CD4-positive, alpha-beta T cell treated with Interleukin-21 for 1 hour (primary cell): ENCODE results near the gene MYH6.

Source experiments
- DNase-seq: peaks from one replicate; pipeline ENCODE4 v3.0.0-alpha.2; 2020

Gene MYH6

GRCh38 chr14:23375527-23376251 is 32.4 kb downstream of the MYH6 start:
- DNase-seq = no peak

- no peak for DNase-seq
Observed at GRCh38 chr14:23373041-23373440, 35.0 kb downstream of the MYH6 start.

- DNase-seq = no peak
Observed at GRCh38 chr14:23372509-23372908, 35.6 kb downstream of the MYH6 start, which contains the start of gene IL25. IL25 (plus strand) TSS chr14:23372809.

- no peak for DNase-seq
Observed at GRCh38 chr14:23371865-23372264, 36.2 kb downstream of the MYH6 start.

- no peak for DNase-seq
Observed at GRCh38 chr14:23370221-23370620, 37.9 kb downstream of the MYH6 start.

- no peak for DNase-seq
Observed at GRCh38 chr14:23366426-23366921, 41.6 kb downstream of the MYH6 start.

GRCh38 chr14:23365732-23366425 is 42.2 kb downstream of the MYH6 start:
- DNase-seq = no peak

GRCh38 chr14:23365036-23365731 is 42.9 kb downstream of the MYH6 start, which contains the start of gene EFS:
EFS (minus strand) TSS chr14:23365172; CDS start chr14:23365025, 147 bp downstream.
- DNase-seq = no peak

- DNase-seq = no peak
Observed at GRCh38 chr14:23364164-23365035, 43.7 kb downstream of the MYH6 start.

GRCh38 chr14:23362200-23362599 is 45.9 kb downstream of the MYH6 start:
- DNase-seq = no peak

GRCh38 chr14:23361763-23362162 is 46.3 kb downstream of the MYH6 start:
- DNase-seq = no peak

GRCh38 chr14:23361320-23361719 is 46.8 kb downstream of the MYH6 start:
- no peak for DNase-seq

GRCh38 chr14:23360496-23360895 is 47.6 kb downstream of the MYH6 start:
- DNase-seq = no peak

- no peak for DNase-seq
Observed at GRCh38 chr14:23359722-23360447, 48.2 kb downstream of the MYH6 start.

- no peak for DNase-seq
Observed at GRCh38 chr14:23359167-23359626, 48.9 kb downstream of the MYH6 start.

GRCh38 chr14:23358553-23359166 is 49.4 kb downstream of the MYH6 start:
- no peak for DNase-seq

- no peak for DNase-seq
Observed at GRCh38 chr14:23358042-23358441, 50.0 kb downstream of the MYH6 start.

GRCh38 chr14:23357261-23357660 is 50.8 kb downstream of the MYH6 start:
- DNase-seq = no peak

- DNase-seq = no peak
Observed at GRCh38 chr14:23356662-23357061, 51.4 kb downstream of the MYH6 start.

- DNase-seq = no peak
Observed at GRCh38 chr14:23355871-23356435, 52.1 kb downstream of the MYH6 start.

- no peak for DNase-seq
Observed at GRCh38 chr14:23354990-23355389, 53.1 kb downstream of the MYH6 start.
